Muscle layer of duodenum (tissue), 2 donors: ENCODE results near the gene NT5C2.

ENCODE experiments used
- H3K27ac ChIP-seq: one replicate; pipeline ENCODE4 v1.7.0; 2013; ENCODE audit warnings: mild to moderate bottlenecking, low read length
- H3K27me3 ChIP-seq: one replicate; pipeline ENCODE4 v1.7.0; 2013; ENCODE audit warnings: low read depth, mild to moderate bottlenecking, control low read depth, low read length
- H3K36me3 ChIP-seq, 2 donors: one replicate each; pipeline ENCODE4 v1.7.0; 2013; ENCODE audit warnings: low read length in 2 of 2, control low read depth in 1 of 2, mild to moderate bottlenecking in 1 of 2; ENCODE audit not compliant: insufficient read depth in 2 of 2, control insufficient read depth in 1 of 2
- H3K4me1 ChIP-seq, 2 donors: one replicate each; pipeline ENCODE4 v1.7.0; 2013; ENCODE audit warnings: low read length in 2 of 2, mild to moderate bottlenecking in 2 of 2, control low read depth in 1 of 2, moderate library complexity in 1 of 2; ENCODE audit not compliant: insufficient read depth in 2 of 2, control insufficient read depth in 1 of 2
- H3K4me3 ChIP-seq, 2 donors: one replicate each; pipeline ENCODE4 v1.7.0; 2013; ENCODE audit warnings: low read length in 2 of 2, low read depth in 1 of 2, mild to moderate bottlenecking in 1 of 2
- H3K9me3 ChIP-seq, 2 donors: one replicate each; pipeline ENCODE4 v1.7.0; 2013; ENCODE audit warnings: low read length in 2 of 2, control low read depth in 1 of 2, mild to moderate bottlenecking in 1 of 2; ENCODE audit not compliant: control insufficient read depth in 1 of 2
- donor health status: healthy.

NT5C2 gene

GRCh38 chr10:103104721-103105120, 88.4 kb downstream of the NT5C2 start:
- Histone ChIP-seq H3K4me3 (no peak overlapping the region), H3K36me3 (peaks cover 16 to 30% of the 10 kb centered on the region in 2 donors)

GRCh38 chr10:103103989-103104388, 89.1 kb downstream of the NT5C2 start:
- Histone ChIP-seq H3K27ac (no peak overlapping the region), H3K4me1 (no peaks in the 10 kb centered on the region), H3K36me3 (peaks cover 21 to 36% of the 10 kb centered on the region in 2 donors), H3K4me3 (no peak overlapping the region), H3K27me3 (no peaks in the 10 kb centered on the region), H3K9me3 (no peaks in the 10 kb centered on the region)

More at GRCh38 chr10:103104721-103105120, 88.4 kb downstream of the NT5C2 start:
- no peaks in the 10 kb centered on the region for H3K27me3 ChIP-seq
- no peaks in the 10 kb centered on the region for H3K9me3 ChIP-seq
- H3K27ac ChIP-seq: no peak overlapping the region
- H3K4me1 ChIP-seq: no peaks in the 10 kb centered on the region

DNA sequence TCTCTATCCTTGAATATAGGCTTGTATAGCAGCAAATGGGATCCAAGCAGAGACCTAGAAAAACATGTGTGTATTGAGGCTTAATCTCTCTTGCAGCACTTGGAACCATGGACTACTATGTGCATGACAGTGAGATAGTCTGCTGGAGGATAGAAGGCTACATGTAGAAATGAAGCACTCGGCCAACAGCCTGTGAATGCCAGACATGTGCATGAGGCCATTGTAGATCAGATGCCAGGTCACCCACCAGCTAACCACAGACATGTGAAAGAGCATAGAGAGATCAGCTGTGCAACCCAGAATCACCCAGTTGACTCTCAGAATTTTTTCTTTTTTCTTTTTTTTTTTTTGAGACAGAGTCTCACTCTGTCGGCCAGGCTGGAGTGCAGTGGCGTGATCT, 90.9 kb downstream of the NT5C2 start:
- peaks cover 36 to 53% of the 10 kb centered on the region in 2 donors for H3K36me3 ChIP-seq
- no peaks in the 10 kb centered on the region for H3K27me3 ChIP-seq
- H3K9me3 ChIP-seq: no peaks in the 10 kb centered on the region
- H3K27ac ChIP-seq: no peak overlapping the region
- no peaks in the 10 kb centered on the region for H3K4me1 ChIP-seq
- no peak overlapping the region for H3K4me3 ChIP-seq

- H3K27ac ChIP-seq: no peak overlapping the region
- peaks cover 37 to 55% of the 10 kb centered on the region in 2 donors for H3K36me3 ChIP-seq
Observed at GRCh38 chr10:103100620-103101019, 92.5 kb downstream of the NT5C2 start.

GRCh38 chr10:103098240-103098639, 94.8 kb downstream of the NT5C2 start:
- H3K36me3 ChIP-seq: peaks cover 55 to 61% of the 10 kb centered on the region in 2 donors
- H3K4me3 ChIP-seq: no peak overlapping the region
- no peaks in the 10 kb centered on the region for H3K27me3 ChIP-seq
- no peaks in the 10 kb centered on the region for H3K9me3 ChIP-seq
- H3K27ac ChIP-seq: no peak overlapping the region
- no peaks in the 10 kb centered on the region for H3K4me1 ChIP-seq

More at GRCh38 chr10:103100620-103101019, 92.5 kb downstream of the NT5C2 start:
- H3K4me3 ChIP-seq: no peak overlapping the region
- H3K27me3 ChIP-seq: no peaks in the 10 kb centered on the region
- H3K9me3 ChIP-seq: no peaks in the 10 kb centered on the region
- no peaks in the 10 kb centered on the region for H3K4me1 ChIP-seq

DNA sequence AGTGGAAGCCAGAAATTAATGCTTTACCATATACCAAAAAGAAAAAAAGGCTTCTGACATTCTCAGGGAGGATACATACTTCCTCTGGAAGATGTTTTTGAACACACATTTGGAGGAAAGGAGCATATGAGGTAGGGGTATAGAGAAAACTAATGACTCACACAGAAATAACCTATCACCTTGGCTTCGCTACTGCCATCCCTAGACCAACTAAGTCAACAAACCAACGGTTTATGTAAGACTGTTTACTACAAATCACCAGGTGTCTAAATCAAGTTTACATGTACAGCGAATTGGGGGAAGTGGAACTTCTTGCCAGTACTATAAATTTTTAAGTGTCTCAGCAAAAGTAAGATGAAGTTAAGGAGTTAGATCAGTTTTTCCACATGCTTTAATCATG, 96.9 kb downstream of the NT5C2 start:
- Histone ChIP-seq H3K4me3 (no peak overlapping the region), H3K9me3 (no peaks in the 10 kb centered on the region), H3K27ac (no peak overlapping the region), H3K27me3 (no peaks in the 10 kb centered on the region), H3K4me1 (no peaks in the 10 kb centered on the region), H3K36me3 (peaks cover 65 to 78% of the 10 kb centered on the region in 2 donors)

DNA sequence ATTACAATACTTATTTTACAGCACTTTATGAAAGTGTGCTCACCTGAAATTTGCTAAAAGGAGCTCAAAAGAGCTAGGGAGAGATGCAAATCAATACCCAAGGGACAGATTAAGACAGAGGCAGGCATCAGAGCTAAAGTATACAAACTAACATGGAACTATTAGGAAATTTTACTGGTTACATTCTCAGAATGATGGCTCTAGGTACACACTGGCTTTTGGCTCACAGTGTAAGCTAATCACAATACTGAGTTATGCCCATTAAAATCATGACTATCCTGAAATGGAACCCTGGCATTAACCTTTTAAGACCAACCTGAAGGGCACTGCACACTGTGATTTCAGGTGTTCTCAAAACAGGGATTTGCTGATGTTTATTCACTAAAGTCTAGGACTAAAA, 98.1 kb downstream of the NT5C2 start:
- Histone ChIP-seq H3K9me3 (no peaks in the 10 kb centered on the region), H3K27me3 (no peaks in the 10 kb centered on the region), H3K4me1 (no peaks in the 10 kb centered on the region), H3K36me3 (peaks cover 66 to 80% of the 10 kb centered on the region in 2 donors), H3K27ac (no peak overlapping the region), H3K4me3 (no peak overlapping the region)

- no peak overlapping the region for H3K4me3 ChIP-seq
- H3K36me3 ChIP-seq: peaks cover 63 to 87% of the 10 kb centered on the region in 2 donors
- no peak overlapping the region for H3K27ac ChIP-seq
- no peaks in the 10 kb centered on the region for H3K4me1 ChIP-seq
- no peaks in the 10 kb centered on the region for H3K9me3 ChIP-seq
- H3K27me3 ChIP-seq: no peaks in the 10 kb centered on the region
Observed at GRCh38 chr10:103090911-103091310, 102.2 kb downstream of the NT5C2 start.

DNA sequence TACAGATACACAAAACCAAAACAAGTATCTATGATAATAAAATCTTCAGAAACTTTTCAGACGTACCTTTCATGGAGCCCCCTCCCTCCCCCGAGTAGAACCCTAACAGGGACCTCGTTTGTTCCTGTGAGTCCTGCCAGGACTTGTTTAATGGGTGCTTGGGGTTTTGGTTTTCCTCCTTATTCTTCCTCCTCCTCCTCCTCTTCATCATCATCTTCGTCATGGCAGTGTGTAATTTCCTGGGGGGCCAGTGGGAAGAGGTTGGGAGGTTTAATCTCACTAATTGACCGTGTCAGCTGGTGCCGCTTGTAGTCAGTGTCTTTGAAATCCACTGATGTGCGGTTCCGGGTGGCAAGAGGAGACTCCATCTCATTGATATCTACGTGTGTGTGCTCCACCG, 103.6 kb downstream of the NT5C2 start:
- peaks cover 72 to 81% of the 10 kb centered on the region in 2 donors for H3K36me3 ChIP-seq
- H3K9me3 ChIP-seq: no peaks in the 10 kb centered on the region
- no peak overlapping the region for H3K27ac ChIP-seq
- no peaks in the 10 kb centered on the region for H3K27me3 ChIP-seq
- no peaks in the 10 kb centered on the region for H3K4me1 ChIP-seq
- no peak overlapping the region for H3K4me3 ChIP-seq

DNA sequence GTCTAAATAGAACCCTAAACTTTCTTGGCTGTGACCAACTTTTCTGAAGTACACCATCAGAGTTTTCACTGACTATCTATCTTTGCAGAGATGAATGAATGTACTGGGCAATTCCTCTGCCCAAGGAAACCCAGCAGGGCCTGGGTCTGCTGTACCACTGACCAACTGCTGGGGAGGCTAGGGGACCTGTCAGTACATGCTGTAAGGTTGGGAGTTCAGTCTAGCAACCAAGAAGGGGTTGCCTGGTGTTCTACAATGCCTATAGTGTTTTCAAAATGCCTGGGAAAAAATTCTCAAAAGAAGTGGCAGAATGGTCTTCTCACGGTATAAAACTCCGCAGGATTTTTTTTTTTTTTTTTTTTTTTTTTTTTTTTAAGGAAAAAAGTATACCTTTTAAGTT, 106.3 kb downstream of the NT5C2 start:
- no peaks in the 10 kb centered on the region for H3K9me3 ChIP-seq
- peaks cover 56 to 57% of the 10 kb centered on the region in 2 donors for H3K36me3 ChIP-seq
- no peak overlapping the region for H3K4me3 ChIP-seq
- no peaks in the 10 kb centered on the region for H3K27me3 ChIP-seq
- no peak overlapping the region for H3K27ac ChIP-seq
- H3K4me1 ChIP-seq: no peaks in the 10 kb centered on the region

DNA sequence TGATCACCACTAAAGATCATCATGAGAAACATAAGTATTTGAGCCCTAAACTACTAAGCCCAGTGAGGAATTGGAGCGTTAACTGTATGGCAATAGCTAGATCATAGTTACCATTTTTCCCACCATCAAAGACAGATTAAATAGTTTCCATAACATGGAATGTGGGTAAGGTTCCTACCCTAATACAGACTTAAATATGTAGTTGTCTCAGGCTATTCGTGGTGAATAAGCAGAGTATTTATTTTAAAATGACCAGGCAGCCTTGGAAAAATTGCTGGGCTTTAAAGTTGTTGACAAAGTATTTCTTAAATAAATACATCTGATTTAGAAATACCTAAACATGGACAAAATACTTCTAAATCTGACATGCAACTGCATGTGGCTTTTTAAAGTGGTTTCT, 106.8 kb downstream of the NT5C2 start:
- Histone ChIP-seq H3K27ac (no peak overlapping the region), H3K36me3 (peaks cover 50 to 52% of the 10 kb centered on the region in 2 donors), H3K4me3 (no peak overlapping the region), H3K9me3 (no peaks in the 10 kb centered on the region), H3K4me1 (no peaks in the 10 kb centered on the region), H3K27me3 (no peaks in the 10 kb centered on the region)

GRCh38 chr10:103083977-103084320, 109.1 kb downstream of the NT5C2 start:
- Histone ChIP-seq H3K36me3 (peaks cover 30 to 31% of the 10 kb centered on the region in 2 donors), H3K27ac (no peak overlapping the region), H3K9me3 (no peaks in the 10 kb centered on the region), H3K4me1 (no peaks in the 10 kb centered on the region), H3K4me3 (no peak overlapping the region), H3K27me3 (no peaks in the 10 kb centered on the region)
